Measurements from ENCODE around the gene MLXIP. TPM values are rescaled to one million over a fixed set of nuclear protein-coding genes. Genes with fewer than 3 reads are reported as not detected.

MLXIP gene
- total and polyA plus RNA-seq, 2 donors (not counting 3 experiments of a cell fraction or from before 2014, with no cell fraction given), result 22.0 to 72.5 TPM

DNA sequence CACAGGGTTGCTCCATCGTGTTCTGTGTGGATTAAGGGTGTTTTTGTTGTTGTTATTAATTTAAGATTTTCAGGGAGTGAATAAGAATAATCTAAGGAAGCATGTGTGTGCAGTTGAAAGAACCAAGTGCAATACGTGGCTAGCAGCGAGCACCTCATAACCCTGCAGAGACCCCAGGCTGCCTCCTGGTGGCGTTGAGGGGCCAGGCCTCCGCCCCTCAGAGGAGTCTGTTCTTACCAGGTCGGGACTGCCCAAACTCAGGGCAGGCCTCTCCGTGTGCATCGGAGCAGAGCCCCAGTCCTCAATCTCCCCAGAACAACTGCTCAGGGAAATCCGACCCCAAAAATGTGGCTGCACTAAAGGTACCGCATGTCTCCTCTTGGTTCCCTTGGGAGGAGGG, 58.7 kb downstream of the MLXIP start:
- no peaks in the 10 kb centered on the region for H4K20me1 ChIP-seq (replicated peaks; ENCODE audit: control insufficient read depth, extremely low read depth, insufficient read depth, low read length)
- peaks cover 4 to 35% of the 10 kb centered on the region in 2 experiments for H3K36me3 ChIP-seq (ENCODE audit: control insufficient read depth in 2 of 2, extremely low read depth in 1 of 2, insufficient read depth in 2 of 2, low read length in 2 of 2)
- dilution Hi-C loops (cut with MboI; ENCODE audit: extremely low pct_ligation_motif_present, low sequenced_read_pairs) (no loop called here), intact Hi-C loops (cut with micrococcal nuclease) (no loop called here)
- H3K4me3 ChIP-seq (replicated peaks in 1 of 3; ENCODE audit: insufficient read depth in 1 of 3, low read depth in 1 of 3, low read length in 3 of 3), result no peak overlapping the region
- H3K4me2 ChIP-seq (ENCODE audit: insufficient read depth, low read length), result no peak overlapping the region
- CTCF ChIA-PET, result interaction anchor here (1.7 to 2.7 kb wide), 2 partner anchors 54 to 83 kb away, joined by 8 to 18 read pairs; no protein-coding TSS in a partner anchor
- H3K27me3 ChIP-seq (ENCODE audit: control insufficient read depth in 2 of 2, insufficient read depth in 2 of 2, low read length in 2 of 2), result no peaks in the 10 kb centered on the region
- DNase-seq (ENCODE audit: low read depth, low spot score), result no peak
- no peaks in the 10 kb centered on the region for H3K9me3 ChIP-seq (replicated peaks; ENCODE audit: control insufficient read depth, insufficient read depth, low read length)
- no peaks in the 10 kb centered on the region for H3K4me1 ChIP-seq (ENCODE audit: control insufficient read depth, extremely low read depth, insufficient read depth, low read length)
- no peak overlapping the region for H2AFZ ChIP-seq (ENCODE audit: low read depth, low read length)
- H3K9me1 ChIP-seq (replicated peaks; ENCODE audit: control insufficient read depth, extremely low read depth, insufficient read depth, low read length), result no peaks in the 10 kb centered on the region
- BruUV-seq (replicated peaks), result no TSS peak
- POLR2A ChIA-PET, result no interaction called here
- TF ChIP-seq JUN (IDR thresholded peaks at IDR 0.05; ENCODE audit: borderline replicate concordance, insufficient read depth, insufficient read length, low read depth) (no peak), FOS (IDR thresholded peaks at IDR 0.05; ENCODE audit: borderline replicate concordance, insufficient read depth, low read length) (no peak), EZH2 (IDR thresholded peaks at IDR 0.05; ENCODE audit: borderline replicate concordance, low read depth, low read length, severe bottlenecking) (no peak), MYC (IDR thresholded peaks at IDR 0.05; ENCODE audit: low read depth, low read length) (no peak), POLR2AphosphoS5 (IDR thresholded peaks at IDR 0.05; ENCODE audit: insufficient read depth, low read depth, low read length) (no peak)
- TF ChIP-seq, protein P1, sequence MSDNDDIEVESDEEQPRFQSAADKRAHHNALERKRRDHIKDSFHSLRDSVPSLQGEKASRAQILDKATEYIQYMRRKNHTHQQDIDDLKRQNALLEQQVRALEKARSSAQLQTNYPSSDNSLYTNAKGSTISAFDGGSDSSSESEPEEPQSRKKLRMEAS (IDR thresholded peaks at IDR 0.05; ENCODE audit: insufficient read depth, insufficient read length), result no peak
- TF ChIP-seq, protein P2, sequence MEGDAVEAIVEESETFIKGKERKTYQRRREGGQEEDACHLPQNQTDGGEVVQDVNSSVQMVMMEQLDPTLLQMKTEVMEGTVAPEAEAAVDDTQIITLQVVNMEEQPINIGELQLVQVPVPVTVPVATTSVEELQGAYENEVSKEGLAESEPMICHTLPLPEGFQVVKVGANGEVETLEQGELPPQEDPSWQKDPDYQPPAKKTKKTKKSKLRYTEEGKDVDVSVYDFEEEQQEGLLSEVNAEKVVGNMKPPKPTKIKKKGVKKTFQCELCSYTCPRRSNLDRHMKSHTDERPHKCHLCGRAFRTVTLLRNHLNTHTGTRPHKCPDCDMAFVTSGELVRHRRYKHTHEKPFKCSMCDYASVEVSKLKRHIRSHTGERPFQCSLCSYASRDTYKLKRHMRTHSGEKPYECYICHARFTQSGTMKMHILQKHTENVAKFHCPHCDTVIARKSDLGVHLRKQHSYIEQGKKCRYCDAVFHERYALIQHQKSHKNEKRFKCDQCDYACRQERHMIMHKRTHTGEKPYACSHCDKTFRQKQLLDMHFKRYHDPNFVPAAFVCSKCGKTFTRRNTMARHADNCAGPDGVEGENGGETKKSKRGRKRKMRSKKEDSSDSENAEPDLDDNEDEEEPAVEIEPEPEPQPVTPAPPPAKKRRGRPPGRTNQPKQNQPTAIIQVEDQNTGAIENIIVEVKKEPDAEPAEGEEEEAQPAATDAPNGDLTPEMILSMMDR (IDR thresholded peaks at IDR 0.05; ENCODE audit: extremely low read depth in 1 of 2, insufficient read depth in 1 of 2, low read depth in 1 of 2, low read length in 2 of 2), result peak in 1 of 2 donors; percentile 1
- H3K27ac ChIP-seq (ENCODE audit: insufficient read depth, low read depth, low read length), result no peak overlapping the region
- H3K9ac ChIP-seq (replicated peaks; ENCODE audit: extremely low read depth, insufficient read depth, low read length), result no peak overlapping the region
- no peak for FAIRE-seq
- H3K79me2 ChIP-seq (ENCODE audit: control insufficient read depth, insufficient read depth, low read length), result no peaks in the 10 kb centered on the region

All from endothelial cell of umbilical vein (primary cell).